ENCODE measurements around the gene CEMIP.

GRCh38 chr15:80887148-80887547 lies 108.0 kb downstream of the CEMIP start:
- TF ChIP-seq CTCF (conservative IDR thresholded peaks at IDR 0.05 in 1 of 2, IDR thresholded peaks at IDR 0.05 in 1 of 2; ENCODE audit: extremely low read depth in 1 of 2, insufficient read depth in 1 of 2, low read depth in 1 of 2, low read length in 2 of 2) (no peak), EZH2 (IDR thresholded peaks at IDR 0.05; ENCODE audit: borderline replicate concordance, low read length) (no peak)
